ENCODE results near the gene KCNN3.

The KCNN3 gene

DNA sequence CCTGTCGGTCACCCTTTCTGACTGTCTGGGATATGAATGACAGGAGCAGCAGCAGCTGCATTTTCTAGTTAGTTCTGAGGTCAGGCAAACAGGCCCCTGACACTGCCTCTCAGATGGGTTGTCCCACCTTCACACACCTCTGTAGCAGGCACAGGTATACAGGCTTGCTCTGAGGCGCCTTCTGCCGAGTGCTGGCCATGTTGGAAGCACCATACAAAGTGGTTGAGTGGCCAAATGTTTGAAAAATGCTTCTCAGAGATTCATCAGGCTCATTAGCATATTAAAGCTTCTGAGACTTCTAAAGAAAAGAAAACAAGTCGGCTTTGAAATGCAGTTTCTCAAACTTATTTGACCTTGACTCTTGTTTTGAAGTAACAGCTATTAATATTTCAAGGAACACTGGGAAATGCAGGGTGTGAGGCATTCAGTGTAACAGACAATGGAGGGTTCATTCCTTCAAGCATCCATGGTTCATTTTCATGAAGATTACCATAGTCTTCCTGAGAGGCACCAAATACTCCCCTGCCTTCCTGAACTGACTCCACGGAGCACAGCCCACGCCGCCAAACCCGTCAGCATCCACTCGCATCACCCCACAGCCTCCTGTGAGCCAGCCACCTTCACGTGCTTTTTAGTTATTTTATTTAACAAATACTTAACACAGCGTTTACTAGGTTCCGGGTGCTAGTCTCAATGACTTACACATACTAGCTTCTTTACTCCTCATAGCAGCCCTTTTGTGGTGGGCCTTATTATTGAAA, 81.8 kb downstream of the KCNN3 start (continued):
- TF ChIP-seq CSDC2 (CRISPR knock-in tag; IDR thresholded peaks at IDR 0.05), result no peak

DNA sequence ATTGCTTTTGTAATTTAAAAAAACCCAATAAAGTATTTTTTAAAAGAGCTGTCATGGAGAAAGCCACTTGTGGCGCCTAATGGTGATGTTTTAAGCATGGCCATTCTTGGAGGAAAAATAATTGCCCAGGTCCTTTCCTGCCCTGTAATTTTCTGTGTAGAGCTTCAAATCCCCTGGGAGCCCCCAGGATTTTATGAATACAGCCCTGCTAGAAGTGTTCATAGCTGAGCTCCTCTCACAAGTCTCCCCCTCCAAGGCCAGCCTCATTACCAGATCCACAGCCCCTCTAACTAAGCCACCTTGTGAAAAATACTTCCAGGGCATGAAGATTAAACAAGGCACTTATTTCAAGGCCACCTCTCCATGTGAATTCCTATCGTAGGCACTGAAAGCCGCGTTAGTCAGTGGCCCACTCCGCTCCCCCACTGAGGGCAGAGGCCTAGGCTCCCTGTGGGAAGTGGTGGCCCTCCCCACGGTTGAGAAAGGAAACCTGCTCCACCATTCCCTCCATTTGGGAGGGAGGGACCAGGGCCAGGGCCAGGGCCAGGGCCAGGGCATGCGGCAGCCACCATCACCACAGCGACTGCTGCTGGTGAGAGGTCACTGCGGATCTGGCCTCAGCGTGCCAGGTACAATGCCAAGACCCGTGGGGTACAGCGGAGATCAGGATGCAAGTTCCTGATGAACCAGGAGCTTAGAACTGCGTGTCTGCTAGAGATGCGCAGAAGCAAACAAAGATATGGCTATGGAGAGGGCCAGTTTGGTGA, 83.1 kb downstream of the KCNN3 start:
- no peak for TF ChIP-seq TCF4 (CRISPR knock-in tag; IDR thresholded peaks at IDR 0.05; ENCODE audit: borderline replicate concordance)
- TF ChIP-seq, protein P1, sequence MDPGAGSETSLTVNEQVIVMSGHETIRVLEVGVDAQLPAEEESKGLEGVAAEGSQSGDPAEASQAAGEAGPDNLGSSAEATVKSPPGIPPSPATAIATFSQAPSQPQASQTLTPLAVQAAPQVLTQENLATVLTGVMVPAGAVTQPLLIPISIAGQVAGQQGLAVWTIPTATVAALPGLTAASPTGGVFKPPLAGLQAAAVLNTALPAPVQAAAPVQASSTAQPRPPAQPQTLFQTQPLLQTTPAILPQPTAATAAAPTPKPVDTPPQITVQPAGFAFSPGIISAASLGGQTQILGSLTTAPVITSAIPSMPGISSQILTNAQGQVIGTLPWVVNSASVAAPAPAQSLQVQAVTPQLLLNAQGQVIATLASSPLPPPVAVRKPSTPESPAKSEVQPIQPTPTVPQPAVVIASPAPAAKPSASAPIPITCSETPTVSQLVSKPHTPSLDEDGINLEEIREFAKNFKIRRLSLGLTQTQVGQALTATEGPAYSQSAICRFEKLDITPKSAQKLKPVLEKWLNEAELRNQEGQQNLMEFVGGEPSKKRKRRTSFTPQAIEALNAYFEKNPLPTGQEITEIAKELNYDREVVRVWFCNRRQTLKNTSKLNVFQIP (CRISPR knock-in tag; IDR thresholded peaks at IDR 0.05; ENCODE audit: borderline replicate concordance, low read depth), result no peak
- no peak for TF ChIP-seq ARNTL (CRISPR knock-in tag; IDR thresholded peaks at IDR 0.05; ENCODE audit: borderline replicate concordance, low read depth)
- TF ChIP-seq, protein P2, sequence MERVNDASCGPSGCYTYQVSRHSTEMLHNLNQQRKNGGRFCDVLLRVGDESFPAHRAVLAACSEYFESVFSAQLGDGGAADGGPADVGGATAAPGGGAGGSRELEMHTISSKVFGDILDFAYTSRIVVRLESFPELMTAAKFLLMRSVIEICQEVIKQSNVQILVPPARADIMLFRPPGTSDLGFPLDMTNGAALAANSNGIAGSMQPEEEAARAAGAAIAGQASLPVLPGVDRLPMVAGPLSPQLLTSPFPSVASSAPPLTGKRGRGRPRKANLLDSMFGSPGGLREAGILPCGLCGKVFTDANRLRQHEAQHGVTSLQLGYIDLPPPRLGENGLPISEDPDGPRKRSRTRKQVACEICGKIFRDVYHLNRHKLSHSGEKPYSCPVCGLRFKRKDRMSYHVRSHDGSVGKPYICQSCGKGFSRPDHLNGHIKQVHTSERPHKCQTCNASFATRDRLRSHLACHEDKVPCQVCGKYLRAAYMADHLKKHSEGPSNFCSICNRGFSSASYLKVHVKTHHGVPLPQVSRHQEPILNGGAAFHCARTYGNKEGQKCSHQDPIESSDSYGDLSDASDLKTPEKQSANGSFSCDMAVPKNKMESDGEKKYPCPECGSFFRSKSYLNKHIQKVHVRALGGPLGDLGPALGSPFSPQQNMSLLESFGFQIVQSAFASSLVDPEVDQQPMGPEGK (CRISPR knock-in tag; IDR thresholded peaks at IDR 0.05; ENCODE audit: borderline replicate concordance), result no peak
- no peak for TF ChIP-seq GLIS3 (CRISPR knock-in tag; IDR thresholded peaks at IDR 0.05)
- TF ChIP-seq, protein P3, sequence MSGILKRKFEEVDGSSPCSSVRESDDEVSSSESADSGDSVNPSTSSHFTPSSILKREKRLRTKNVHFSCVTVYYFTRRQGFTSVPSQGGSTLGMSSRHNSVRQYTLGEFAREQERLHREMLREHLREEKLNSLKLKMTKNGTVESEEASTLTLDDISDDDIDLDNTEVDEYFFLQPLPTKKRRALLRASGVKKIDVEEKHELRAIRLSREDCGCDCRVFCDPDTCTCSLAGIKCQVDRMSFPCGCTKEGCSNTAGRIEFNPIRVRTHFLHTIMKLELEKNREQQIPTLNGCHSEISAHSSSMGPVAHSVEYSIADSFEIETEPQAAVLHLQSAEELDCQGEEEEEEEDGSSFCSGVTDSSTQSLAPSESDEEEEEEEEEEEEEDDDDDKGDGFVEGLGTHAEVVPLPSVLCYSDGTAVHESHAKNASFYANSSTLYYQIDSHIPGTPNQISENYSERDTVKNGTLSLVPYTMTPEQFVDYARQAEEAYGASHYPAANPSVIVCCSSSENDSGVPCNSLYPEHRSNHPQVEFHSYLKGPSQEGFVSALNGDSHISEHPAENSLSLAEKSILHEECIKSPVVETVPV (CRISPR knock-in tag; IDR thresholded peaks at IDR 0.05), result no peak
- TF ChIP-seq ISL1 (CRISPR knock-in tag; IDR thresholded peaks at IDR 0.05), result no peak
- no peak for TF ChIP-seq BACH2 (CRISPR knock-in tag; IDR thresholded peaks at IDR 0.05; ENCODE audit: borderline replicate concordance)

DNA sequence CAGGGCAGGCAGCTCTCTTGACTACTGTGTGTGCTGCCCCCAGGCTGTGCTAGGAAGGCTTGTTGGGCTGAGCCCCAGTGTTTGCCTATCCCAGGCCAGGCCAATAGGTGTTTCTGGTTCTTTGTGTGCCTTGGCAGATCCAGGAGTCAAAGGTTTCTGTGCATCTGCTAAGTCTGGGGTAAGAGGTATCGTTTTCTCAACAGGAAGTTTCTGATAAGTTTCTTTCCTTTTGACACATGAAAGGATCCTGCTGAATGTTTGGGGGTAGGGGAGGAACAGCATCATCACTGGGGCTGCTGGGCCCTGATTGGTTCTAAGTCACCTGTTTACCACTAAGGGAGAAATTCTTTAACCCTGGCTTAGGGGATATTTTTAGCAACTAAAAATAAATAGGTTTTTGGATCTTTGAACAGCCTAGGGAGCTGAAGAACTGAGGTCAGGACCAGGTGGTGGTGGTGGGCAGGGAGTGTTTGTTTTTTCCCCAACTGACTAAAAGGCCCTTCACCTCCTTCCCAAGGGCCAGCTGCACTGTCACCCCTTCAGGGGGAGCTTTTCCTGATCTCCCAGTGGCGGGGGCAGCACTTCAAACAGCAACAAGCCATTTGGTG, 85.1 kb downstream of the KCNN3 start:
- no peak; the same call in 2 of the 3 replicates for ATAC-seq

More for the DNA sequence above, 83.1 kb downstream of the KCNN3 start:
- no peak for ATAC-seq

More for the DNA sequence above, 85.1 kb downstream of the KCNN3 start:
- TF ChIP-seq, protein P1 (CRISPR knock-in tag; IDR thresholded peaks at IDR 0.05; ENCODE audit: borderline replicate concordance, low read depth), result no peak
- TF ChIP-seq ZFP30 (CRISPR knock-in tag; IDR thresholded peaks at IDR 0.05), result no peak
- TF ChIP-seq, protein P4, sequence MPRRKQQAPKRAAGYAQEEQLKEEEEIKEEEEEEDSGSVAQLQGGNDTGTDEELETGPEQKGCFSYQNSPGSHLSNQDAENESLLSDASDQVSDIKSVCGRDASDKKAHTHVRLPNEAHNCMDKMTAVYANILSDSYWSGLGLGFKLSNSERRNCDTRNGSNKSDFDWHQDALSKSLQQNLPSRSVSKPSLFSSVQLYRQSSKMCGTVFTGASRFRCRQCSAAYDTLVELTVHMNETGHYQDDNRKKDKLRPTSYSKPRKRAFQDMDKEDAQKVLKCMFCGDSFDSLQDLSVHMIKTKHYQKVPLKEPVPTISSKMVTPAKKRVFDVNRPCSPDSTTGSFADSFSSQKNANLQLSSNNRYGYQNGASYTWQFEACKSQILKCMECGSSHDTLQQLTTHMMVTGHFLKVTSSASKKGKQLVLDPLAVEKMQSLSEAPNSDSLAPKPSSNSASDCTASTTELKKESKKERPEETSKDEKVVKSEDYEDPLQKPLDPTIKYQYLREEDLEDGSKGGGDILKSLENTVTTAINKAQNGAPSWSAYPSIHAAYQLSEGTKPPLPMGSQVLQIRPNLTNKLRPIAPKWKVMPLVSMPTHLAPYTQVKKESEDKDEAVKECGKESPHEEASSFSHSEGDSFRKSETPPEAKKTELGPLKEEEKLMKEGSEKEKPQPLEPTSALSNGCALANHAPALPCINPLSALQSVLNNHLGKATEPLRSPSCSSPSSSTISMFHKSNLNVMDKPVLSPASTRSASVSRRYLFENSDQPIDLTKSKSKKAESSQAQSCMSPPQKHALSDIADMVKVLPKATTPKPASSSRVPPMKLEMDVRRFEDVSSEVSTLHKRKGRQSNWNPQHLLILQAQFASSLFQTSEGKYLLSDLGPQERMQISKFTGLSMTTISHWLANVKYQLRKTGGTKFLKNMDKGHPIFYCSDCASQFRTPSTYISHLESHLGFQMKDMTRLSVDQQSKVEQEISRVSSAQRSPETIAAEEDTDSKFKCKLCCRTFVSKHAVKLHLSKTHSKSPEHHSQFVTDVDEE (CRISPR knock-in tag; IDR thresholded peaks at IDR 0.05), result no peak
- no peak for TF ChIP-seq ZNF70 (CRISPR knock-in tag; IDR thresholded peaks at IDR 0.05)
- no peak for TF ChIP-seq TOX (CRISPR knock-in tag; IDR thresholded peaks at IDR 0.05; ENCODE audit: borderline replicate concordance)
- TF ChIP-seq, protein P2 (CRISPR knock-in tag; IDR thresholded peaks at IDR 0.05; ENCODE audit: borderline replicate concordance), result no peak
- TF ChIP-seq OSR1 (CRISPR knock-in tag; IDR thresholded peaks at IDR 0.05), result no peak
- no peak for TF ChIP-seq ISL1 (CRISPR knock-in tag; IDR thresholded peaks at IDR 0.05)
- no peak for TF ChIP-seq GLIS3 (CRISPR knock-in tag; IDR thresholded peaks at IDR 0.05)
- TF ChIP-seq, protein P3 (CRISPR knock-in tag; IDR thresholded peaks at IDR 0.05), result no peak
- no peak for TF ChIP-seq ZNF565 (CRISPR knock-in tag; conservative IDR thresholded peaks at IDR 0.05; ENCODE audit: low read depth)
- no peak for TF ChIP-seq ZNF8 (CRISPR knock-in tag; IDR thresholded peaks at IDR 0.05)
- no peak for TF ChIP-seq CSDC2 (CRISPR knock-in tag; IDR thresholded peaks at IDR 0.05)
- TF ChIP-seq ARNTL (CRISPR knock-in tag; IDR thresholded peaks at IDR 0.05; ENCODE audit: borderline replicate concordance, low read depth), result no peak
- no peak for TF ChIP-seq ZC3H10 (CRISPR knock-in tag; IDR thresholded peaks at IDR 0.05)
- TF ChIP-seq, protein P5, sequence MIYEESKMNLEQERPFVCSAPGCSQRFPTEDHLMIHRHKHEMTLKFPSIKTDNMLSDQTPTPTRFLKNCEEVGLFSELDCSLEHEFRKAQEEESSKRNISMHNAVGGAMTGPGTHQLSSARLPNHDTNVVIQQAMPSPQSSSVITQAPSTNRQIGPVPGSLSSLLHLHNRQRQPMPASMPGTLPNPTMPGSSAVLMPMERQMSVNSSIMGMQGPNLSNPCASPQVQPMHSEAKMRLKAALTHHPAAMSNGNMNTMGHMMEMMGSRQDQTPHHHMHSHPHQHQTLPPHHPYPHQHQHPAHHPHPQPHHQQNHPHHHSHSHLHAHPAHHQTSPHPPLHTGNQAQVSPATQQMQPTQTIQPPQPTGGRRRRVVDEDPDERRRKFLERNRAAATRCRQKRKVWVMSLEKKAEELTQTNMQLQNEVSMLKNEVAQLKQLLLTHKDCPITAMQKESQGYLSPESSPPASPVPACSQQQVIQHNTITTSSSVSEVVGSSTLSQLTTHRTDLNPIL (CRISPR knock-in tag; IDR thresholded peaks at IDR 0.05; ENCODE audit: low read depth), result no peak

Measured in SK-N-SH treated with all-trans-retinoic acid at 6 μM for 48 hours (cell line).